ENCODE data around the gene COX6A1. TPM values are rescaled to one million over a fixed set of nuclear protein-coding genes. Genes with fewer than 3 reads are reported as not detected.

COX6A1 gene
- total RNA-seq, 6 experiments from 2014 or later = 229 to 625 (median 292) TPM

DNA sequence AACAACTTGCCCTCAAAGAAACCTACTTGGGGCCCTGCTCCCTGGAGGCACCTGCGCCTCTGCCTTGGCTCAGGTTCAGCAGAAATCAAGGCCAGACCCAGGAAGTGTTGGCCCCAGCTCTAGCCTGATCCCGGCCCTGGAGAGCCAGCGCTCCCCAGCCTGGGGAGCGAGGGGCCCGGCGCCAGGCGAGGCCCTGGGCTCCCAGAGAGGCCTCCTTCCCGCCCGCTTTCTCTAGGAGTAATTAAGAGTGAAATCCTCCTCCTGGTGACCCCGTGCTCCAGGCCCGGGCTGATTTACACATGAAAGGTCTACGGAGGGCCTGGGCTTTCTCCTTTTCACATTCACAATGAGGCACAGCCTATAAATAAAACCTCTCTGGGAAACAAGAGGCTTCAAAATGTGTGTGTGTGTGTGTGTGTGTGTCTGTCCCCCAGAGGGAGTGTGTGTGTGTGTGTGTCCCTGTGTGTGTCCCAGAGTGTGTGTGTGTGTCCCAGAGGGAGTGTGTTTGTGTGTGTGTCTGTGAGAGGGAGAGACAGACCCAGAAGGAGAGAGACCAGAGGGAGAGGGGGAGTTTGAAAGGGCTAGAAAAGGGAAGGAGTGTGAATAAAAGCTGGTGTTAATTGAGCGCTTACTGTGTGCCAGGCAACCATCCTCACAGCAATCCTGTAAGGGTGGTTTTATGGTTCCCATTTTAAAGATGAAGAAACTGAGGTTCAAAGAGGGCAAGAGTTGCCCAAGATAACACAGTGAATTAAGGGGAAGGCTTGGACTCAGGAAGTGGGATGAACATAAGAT is 23.8 kb upstream of the COX6A1 start:
- no peak for TF ChIP-seq POLR2A (IDR thresholded peaks at IDR 0.05)
- H3K27me3 ChIP-seq = no peaks in the 10 kb centered on the region
- no peak overlapping the region for H3K4me3 ChIP-seq
- 70% methylated on average over 8 of the region's 13 CpGs for WGBS (ENCODE audit: insufficient coverage, low coverage, low lambda C conversion rate, missing lambda C conversion rate)
- ATAC-seq (no peak), DNase-seq (no peak)
- no peak overlapping the region for H3K27ac ChIP-seq
- intact Hi-C loops (cut with DNase I) = no loop called here
- no peaks in the 10 kb centered on the region for H3K4me1 ChIP-seq
- no peaks in the 10 kb centered on the region for H3K36me3 ChIP-seq
- no peaks in the 10 kb centered on the region for H3K9me3 ChIP-seq

DNA sequence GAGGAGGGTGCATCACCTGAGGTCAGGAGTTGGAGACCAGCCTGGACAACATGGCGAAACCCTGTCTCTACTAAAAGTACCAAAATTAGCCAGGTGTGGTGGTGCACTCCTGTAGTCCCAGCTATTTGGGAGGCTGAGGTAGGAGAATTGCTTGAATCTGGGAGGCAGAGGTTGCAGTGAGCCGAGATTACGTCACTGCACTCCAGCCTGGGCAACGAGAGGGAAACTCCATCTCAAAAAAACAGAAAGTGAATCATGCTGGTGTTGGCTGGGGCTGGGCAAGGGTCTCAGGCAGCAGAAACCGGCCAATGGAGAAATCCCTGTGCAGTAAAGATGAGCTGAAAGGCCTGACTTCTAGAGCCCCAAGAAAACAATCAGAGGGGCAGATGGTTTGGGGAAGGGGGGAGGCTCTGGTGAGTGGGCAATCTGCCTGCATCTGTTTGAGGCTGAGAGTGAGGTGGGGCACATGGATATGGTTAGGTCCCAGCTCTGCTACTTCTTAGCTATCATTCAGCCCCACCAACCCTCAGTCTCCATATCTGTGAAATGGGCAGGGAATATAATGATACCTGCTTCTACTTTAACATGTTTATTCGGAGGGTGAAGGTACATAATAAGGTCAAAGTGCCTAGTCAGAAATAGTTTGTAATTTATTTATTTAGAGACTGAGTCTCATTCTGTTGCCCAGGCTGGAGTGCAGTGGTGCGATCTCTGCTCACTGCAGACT is 21.3 kb upstream of the COX6A1 start:
- Histone ChIP-seq H3K4me3 (no peak overlapping the region), H3K4me1 (no peaks in the 10 kb centered on the region), H3K9me3 (no peaks in the 10 kb centered on the region), H3K27ac (no peak overlapping the region), H3K27me3 (no peaks in the 10 kb centered on the region), H3K36me3 (no peaks in the 10 kb centered on the region)
- WGBS (ENCODE audit: insufficient coverage, low coverage, low lambda C conversion rate, missing lambda C conversion rate) = 72% methylated on average over 5 of the region's 7 CpGs
- ATAC-seq (no peak), DNase-seq (no peak)
- intact Hi-C loops (cut with DNase I) = no loop called here
- TF ChIP-seq, protein P1, sequence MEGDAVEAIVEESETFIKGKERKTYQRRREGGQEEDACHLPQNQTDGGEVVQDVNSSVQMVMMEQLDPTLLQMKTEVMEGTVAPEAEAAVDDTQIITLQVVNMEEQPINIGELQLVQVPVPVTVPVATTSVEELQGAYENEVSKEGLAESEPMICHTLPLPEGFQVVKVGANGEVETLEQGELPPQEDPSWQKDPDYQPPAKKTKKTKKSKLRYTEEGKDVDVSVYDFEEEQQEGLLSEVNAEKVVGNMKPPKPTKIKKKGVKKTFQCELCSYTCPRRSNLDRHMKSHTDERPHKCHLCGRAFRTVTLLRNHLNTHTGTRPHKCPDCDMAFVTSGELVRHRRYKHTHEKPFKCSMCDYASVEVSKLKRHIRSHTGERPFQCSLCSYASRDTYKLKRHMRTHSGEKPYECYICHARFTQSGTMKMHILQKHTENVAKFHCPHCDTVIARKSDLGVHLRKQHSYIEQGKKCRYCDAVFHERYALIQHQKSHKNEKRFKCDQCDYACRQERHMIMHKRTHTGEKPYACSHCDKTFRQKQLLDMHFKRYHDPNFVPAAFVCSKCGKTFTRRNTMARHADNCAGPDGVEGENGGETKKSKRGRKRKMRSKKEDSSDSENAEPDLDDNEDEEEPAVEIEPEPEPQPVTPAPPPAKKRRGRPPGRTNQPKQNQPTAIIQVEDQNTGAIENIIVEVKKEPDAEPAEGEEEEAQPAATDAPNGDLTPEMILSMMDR (IDR thresholded peaks at IDR 0.05) = no peak
- TF ChIP-seq POLR2A (IDR thresholded peaks at IDR 0.05) = no peak

DNA sequence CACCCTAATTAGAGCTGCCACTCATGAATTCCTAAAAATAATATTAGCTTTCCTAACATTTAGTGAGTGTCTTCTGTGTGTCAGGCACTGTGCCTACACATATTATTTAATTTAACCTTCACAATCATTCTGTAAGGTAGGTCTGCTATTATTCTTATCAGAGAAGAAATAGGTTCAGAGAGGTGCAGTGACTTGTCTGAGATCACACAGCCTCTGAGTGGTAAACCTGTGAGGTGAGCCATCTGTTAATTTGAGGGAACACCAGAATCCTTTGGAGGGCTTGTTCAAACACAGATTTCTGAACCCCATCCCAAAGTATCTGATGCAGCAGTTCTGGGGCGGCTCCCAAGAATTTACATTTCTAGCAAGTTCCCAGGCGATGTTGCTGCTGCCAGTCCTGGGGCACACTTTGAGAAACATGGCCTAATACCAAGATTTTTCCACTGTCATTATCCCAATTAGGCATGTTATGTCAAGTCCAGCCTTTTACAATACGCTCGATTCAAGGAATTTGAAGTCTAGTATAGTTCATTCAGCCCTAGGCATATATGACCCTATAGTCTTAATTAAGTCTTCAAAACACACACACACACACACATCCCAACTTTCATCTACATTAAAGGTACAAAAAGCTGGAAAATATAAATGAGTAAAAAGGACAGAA is 19.9 kb upstream of the COX6A1 start:
- DNase-seq = no peak
- intact Hi-C loops (cut with DNase I) = no loop called here
- Histone ChIP-seq H3K4me3 (no peak overlapping the region), H3K27ac (no peak overlapping the region), H3K4me1 (no peaks in the 10 kb centered on the region), H3K27me3 (no peaks in the 10 kb centered on the region), H3K9me3 (no peaks in the 10 kb centered on the region), H3K36me3 (no peaks in the 10 kb centered on the region)
- 97% methylated on average over 3 of the region's 4 CpGs for WGBS (ENCODE audit: insufficient coverage, low coverage, low lambda C conversion rate, missing lambda C conversion rate)
- TF ChIP-seq, protein P1 (IDR thresholded peaks at IDR 0.05) = no peak
- no peak for TF ChIP-seq POLR2A (IDR thresholded peaks at IDR 0.05)
- ATAC-seq = no peak

DNA sequence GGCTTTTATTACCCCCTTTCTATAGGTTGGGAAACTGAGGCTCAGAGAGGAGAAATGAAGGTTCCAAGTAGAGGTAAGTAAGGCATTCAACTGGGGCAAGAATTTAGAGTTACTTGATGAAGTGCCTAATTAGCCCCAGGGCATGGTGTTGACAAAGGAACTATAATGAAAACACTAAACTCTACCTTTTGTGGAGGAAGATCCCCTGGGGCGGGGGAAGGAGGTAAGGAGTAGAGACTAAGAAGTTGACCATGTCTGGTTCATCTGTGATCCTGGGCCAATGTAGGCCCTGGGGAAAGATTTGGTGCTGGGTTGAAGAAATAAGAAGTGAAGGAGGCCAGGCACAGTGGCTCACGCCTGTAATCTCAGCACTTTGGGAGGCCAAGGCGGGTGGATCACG is 16.2 kb upstream of the COX6A1 start:
- ATAC-seq (no peak), DNase-seq (no peak)
- H3K4me3 ChIP-seq = no peak overlapping the region
- H3K4me1 ChIP-seq = no peaks in the 10 kb centered on the region
- no peaks in the 10 kb centered on the region for H3K9me3 ChIP-seq
- no peaks in the 10 kb centered on the region for H3K36me3 ChIP-seq
- 63% methylated on average over 4 of the region's 4 CpGs for WGBS (ENCODE audit: insufficient coverage, low coverage, low lambda C conversion rate, missing lambda C conversion rate)
- no peak overlapping the region for H3K27ac ChIP-seq
- intact Hi-C loops (cut with DNase I) = loop anchor here in 1 of 2 donors (10.0 kb wide), 1 partner anchor 57 kb away; the partner anchor contains the start of gene MSI1
- no peaks in the 10 kb centered on the region for H3K27me3 ChIP-seq
- TF ChIP-seq, protein P1 (IDR thresholded peaks at IDR 0.05) = no peak
- TF ChIP-seq POLR2A (IDR thresholded peaks at IDR 0.05) = no peak
